ENCODE measurements around the gene DUSP6.

The DUSP6 gene

GRCh38 chr12:89363582-89363981 lies 11.3 kb upstream of the DUSP6 start:
- no peak overlapping the region for H3K27ac ChIP-seq (ENCODE audit: insufficient read depth, low read length, poor library complexity, severe bottlenecking)
- no peak overlapping the region for H3K4me3 ChIP-seq (ENCODE audit: insufficient read depth, low read depth, low read length, poor library complexity, severe bottlenecking)
- DNase-seq: no peak
- H3K9me3 ChIP-seq (ENCODE audit: control insufficient read depth, low read length): no peaks in the 10 kb centered on the region
- H3K4me1 ChIP-seq (ENCODE audit: control insufficient read depth, insufficient read depth, low read length, poor library complexity, severe bottlenecking): no peaks in the 10 kb centered on the region
- H3K27me3 ChIP-seq (replicated peaks; ENCODE audit: control insufficient read depth, insufficient read depth, low read length, poor library complexity, severe bottlenecking): no peaks in the 10 kb centered on the region
- H3K36me3 ChIP-seq (ENCODE audit: control insufficient read depth, insufficient read depth, low read length): no peaks in the 10 kb centered on the region

- no peak for DNase-seq
- Histone ChIP-seq H3K4me3 (ENCODE audit: insufficient read depth, low read depth, low read length, poor library complexity, severe bottlenecking) (no peak overlapping the region), H3K9me3 (ENCODE audit: control insufficient read depth, low read length) (no peaks in the 10 kb centered on the region), H3K4me1 (ENCODE audit: control insufficient read depth, insufficient read depth, low read length, poor library complexity, severe bottlenecking) (no peaks in the 10 kb centered on the region), H3K27ac (ENCODE audit: insufficient read depth, low read length, poor library complexity, severe bottlenecking) (no peak overlapping the region), H3K27me3 (replicated peaks; ENCODE audit: control insufficient read depth, insufficient read depth, low read length, poor library complexity, severe bottlenecking) (no peaks in the 10 kb centered on the region), H3K36me3 (ENCODE audit: control insufficient read depth, insufficient read depth, low read length) (no peaks in the 10 kb centered on the region)
Observed at GRCh38 chr12:89363084-89363483, 10.8 kb upstream of the DUSP6 start.

GRCh38 chr12:89359615-89360014 lies 7.3 kb upstream of the DUSP6 start:
- Histone ChIP-seq H3K27me3 (replicated peaks; ENCODE audit: control insufficient read depth, insufficient read depth, low read length, poor library complexity, severe bottlenecking) (no peaks in the 10 kb centered on the region), H3K9me3 (ENCODE audit: control insufficient read depth, low read length) (no peaks in the 10 kb centered on the region), H3K36me3 (ENCODE audit: control insufficient read depth, insufficient read depth, low read length) (no peaks in the 10 kb centered on the region), H3K27ac (ENCODE audit: insufficient read depth, low read length, poor library complexity, severe bottlenecking) (no peak overlapping the region), H3K4me1 (ENCODE audit: control insufficient read depth, insufficient read depth, low read length, poor library complexity, severe bottlenecking) (peaks cover 3% of the 10 kb centered on the region), H3K4me3 (ENCODE audit: insufficient read depth, low read depth, low read length, poor library complexity, severe bottlenecking) (no peak overlapping the region)
- DNase-seq: no peak

- Histone ChIP-seq H3K9me3 (ENCODE audit: control insufficient read depth, low read length) (no peaks in the 10 kb centered on the region), H3K4me3 (ENCODE audit: insufficient read depth, low read depth, low read length, poor library complexity, severe bottlenecking) (no peak overlapping the region), H3K36me3 (ENCODE audit: control insufficient read depth, insufficient read depth, low read length) (no peaks in the 10 kb centered on the region), H3K4me1 (ENCODE audit: control insufficient read depth, insufficient read depth, low read length, poor library complexity, severe bottlenecking) (peaks cover 8% of the 10 kb centered on the region), H3K27ac (ENCODE audit: insufficient read depth, low read length, poor library complexity, severe bottlenecking) (no peak overlapping the region), H3K27me3 (replicated peaks; ENCODE audit: control insufficient read depth, insufficient read depth, low read length, poor library complexity, severe bottlenecking) (no peaks in the 10 kb centered on the region)
- DNase-seq: no peak
Observed at GRCh38 chr12:89358805-89359204, 6.5 kb upstream of the DUSP6 start.

GRCh38 chr12:89357297-89357730 lies 5.0 kb upstream of the DUSP6 start:
- Histone ChIP-seq H3K9me3 (ENCODE audit: control insufficient read depth, low read length) (no peaks in the 10 kb centered on the region), H3K4me1 (ENCODE audit: control insufficient read depth, insufficient read depth, low read length, poor library complexity, severe bottlenecking) (peaks cover 19% of the 10 kb centered on the region), H3K4me3 (ENCODE audit: insufficient read depth, low read depth, low read length, poor library complexity, severe bottlenecking) (no peak overlapping the region), H3K36me3 (ENCODE audit: control insufficient read depth, insufficient read depth, low read length) (no peaks in the 10 kb centered on the region), H3K27ac (ENCODE audit: insufficient read depth, low read length, poor library complexity, severe bottlenecking) (no peak overlapping the region), H3K27me3 (replicated peaks; ENCODE audit: control insufficient read depth, insufficient read depth, low read length, poor library complexity, severe bottlenecking) (no peaks in the 10 kb centered on the region)
- no peak for DNase-seq

GRCh38 chr12:89356069-89356665 lies 3.9 kb upstream of the DUSP6 start:
- peaks cover 19% of the 10 kb centered on the region for H3K4me1 ChIP-seq (ENCODE audit: control insufficient read depth, insufficient read depth, low read length, poor library complexity, severe bottlenecking)
- no peak overlapping the region for H3K4me3 ChIP-seq (ENCODE audit: insufficient read depth, low read depth, low read length, poor library complexity, severe bottlenecking)
- H3K36me3 ChIP-seq (ENCODE audit: control insufficient read depth, insufficient read depth, low read length): no peaks in the 10 kb centered on the region
- DNase-seq: no peak
- no peak overlapping the region for H3K27ac ChIP-seq (ENCODE audit: insufficient read depth, low read length, poor library complexity, severe bottlenecking)
- no peaks in the 10 kb centered on the region for H3K27me3 ChIP-seq (replicated peaks; ENCODE audit: control insufficient read depth, insufficient read depth, low read length, poor library complexity, severe bottlenecking)
- H3K9me3 ChIP-seq (ENCODE audit: control insufficient read depth, low read length): no peaks in the 10 kb centered on the region

- no peaks in the 10 kb centered on the region for H3K36me3 ChIP-seq (ENCODE audit: control insufficient read depth, insufficient read depth, low read length)
- no peaks in the 10 kb centered on the region for H3K9me3 ChIP-seq (ENCODE audit: control insufficient read depth, low read length)
- no peak overlapping the region for H3K27ac ChIP-seq (ENCODE audit: insufficient read depth, low read length, poor library complexity, severe bottlenecking)
- no peaks in the 10 kb centered on the region for H3K27me3 ChIP-seq (replicated peaks; ENCODE audit: control insufficient read depth, insufficient read depth, low read length, poor library complexity, severe bottlenecking)
- no peak for DNase-seq
- no peak overlapping the region for H3K4me3 ChIP-seq (ENCODE audit: insufficient read depth, low read depth, low read length, poor library complexity, severe bottlenecking)
- peaks cover 19% of the 10 kb centered on the region for H3K4me1 ChIP-seq (ENCODE audit: control insufficient read depth, insufficient read depth, low read length, poor library complexity, severe bottlenecking)
Observed at GRCh38 chr12:89355243-89356068, 3.2 kb upstream of the DUSP6 start.

GRCh38 chr12:89354612-89355067 lies 2.3 kb upstream of the DUSP6 start:
- Histone ChIP-seq H3K27me3 (replicated peaks; ENCODE audit: control insufficient read depth, insufficient read depth, low read length, poor library complexity, severe bottlenecking) (no peaks in the 10 kb centered on the region), H3K36me3 (ENCODE audit: control insufficient read depth, insufficient read depth, low read length) (no peaks in the 10 kb centered on the region), H3K27ac (ENCODE audit: insufficient read depth, low read length, poor library complexity, severe bottlenecking) (no peak overlapping the region), H3K4me3 (ENCODE audit: insufficient read depth, low read depth, low read length, poor library complexity, severe bottlenecking) (peak overlapping the region; percentile 75), H3K4me1 (ENCODE audit: control insufficient read depth, insufficient read depth, low read length, poor library complexity, severe bottlenecking) (peaks cover 19% of the 10 kb centered on the region), H3K9me3 (ENCODE audit: control insufficient read depth, low read length) (no peaks in the 10 kb centered on the region)
- no peak for DNase-seq

- H3K4me3 ChIP-seq (ENCODE audit: insufficient read depth, low read depth, low read length, poor library complexity, severe bottlenecking): peak overlapping the region; percentile 75
- no peaks in the 10 kb centered on the region for H3K36me3 ChIP-seq (ENCODE audit: control insufficient read depth, insufficient read depth, low read length)
- peak overlapping the region; percentile 56 for H3K27ac ChIP-seq (ENCODE audit: insufficient read depth, low read length, poor library complexity, severe bottlenecking)
- DNase-seq: peak; percentile 46 to 62 (median 48)
- H3K9me3 ChIP-seq (ENCODE audit: control insufficient read depth, low read length): no peaks in the 10 kb centered on the region
- H3K27me3 ChIP-seq (replicated peaks; ENCODE audit: control insufficient read depth, insufficient read depth, low read length, poor library complexity, severe bottlenecking): no peaks in the 10 kb centered on the region
- peaks cover 19% of the 10 kb centered on the region for H3K4me1 ChIP-seq (ENCODE audit: control insufficient read depth, insufficient read depth, low read length, poor library complexity, severe bottlenecking)
Observed at GRCh38 chr12:89353823-89354611, 1.7 kb upstream of the DUSP6 start.

Measured in effector memory CD4-positive, alpha-beta T cell (primary cell).